GM21825 (cell line): ENCODE data around the gene MIF.
"Not testable (repeated sequence)": the region's sequence is repeated elsewhere in the genome, so short reads cannot be mapped to it uniquely, and the experiment has no call there.

Experiments used
- ATAC-seq: cut with Tn5 transposase; IDR thresholded peaks from one replicate; pipeline ENCODE4 v1.9.1; 2021; ENCODE audit warnings: mild to moderate bottlenecking, moderate library complexity; ENCODE audit not compliant: unreplicated experiment

MIF gene

GRCh38 chr22:23938328-23939016, 44.3 kb downstream of the MIF start:
- no peak for ATAC-seq

GRCh38 chr22:23939017-23939357, 44.8 kb downstream of the MIF start:
- ATAC-seq: no peak

GRCh38 chr22:23940166-23940565, 46.0 kb downstream of the MIF start:
- not testable (repeated sequence) for ATAC-seq
